GM12891 (cell line): ENCODE data around the gene CDC42EP4.

Source experiments
- PAX5 ChIP-seq: IDR thresholded peaks from 2 replicates; pipeline ENCODE4 v1.6.1; 2011; ENCODE audit warnings: low read length, moderate library complexity, mild to moderate bottlenecking; ENCODE audit not compliant: insufficient read depth, severe bottlenecking
- POLR2A ChIP-seq: IDR thresholded peaks from 2 replicates; pipeline ENCODE4 v1.6.1; 2011; ENCODE audit warnings: low read depth, low read length, control low read depth
- POLR2AphosphoS5 ChIP-seq: IDR thresholded peaks from 2 replicates; pipeline ENCODE4 v1.6.1; 2011; ENCODE audit warnings: low read depth, low read length, control low read depth
- POU2F2 ChIP-seq: IDR thresholded peaks from 2 replicates; pipeline ENCODE4 v1.6.1; 2011; ENCODE audit warnings: low read depth, mild to moderate bottlenecking, control low read depth, low read length, moderate library complexity
- TAF1 ChIP-seq: IDR thresholded peaks from 2 replicates; pipeline ENCODE4 v1.6.1; 2011; ENCODE audit warnings: low read depth, low read length, control low read depth

GRCh38 chr17:73274490-73274889 is 37.3 kb downstream of the CDC42EP4 start:
- TF ChIP-seq POLR2A (no peak), POLR2AphosphoS5 (no peak), PAX5 (no peak), POU2F2 (no peak), TAF1 (no peak)
